ENCODE results near the gene KANSL2.

Gene KANSL2

DNA sequence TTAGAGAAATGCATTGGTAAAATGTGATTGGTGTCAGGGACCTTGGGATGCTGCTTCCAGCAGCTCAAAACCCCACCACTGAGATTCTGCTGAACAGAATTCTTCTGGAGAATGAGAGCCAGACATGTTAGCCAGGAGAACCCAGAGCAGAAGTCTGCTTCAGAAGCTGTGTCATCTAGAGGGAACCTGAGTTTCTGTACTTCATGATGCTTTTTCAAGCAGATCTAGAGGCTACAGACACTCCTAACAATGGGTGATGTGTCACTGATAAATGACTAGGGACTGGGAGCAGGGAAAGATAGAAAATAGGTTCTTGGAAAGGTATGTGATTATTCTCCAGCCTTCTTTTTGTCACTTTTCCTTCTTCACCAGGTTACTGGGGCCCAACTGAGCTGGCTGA, 41.6 kb downstream of the KANSL2 start:
- H3K27ac ChIP-seq (replicated peaks), result no peak overlapping the region
- no peak for DNase-seq (ENCODE audit: low read depth in 1 of 2, low spot score in 1 of 2)
- H3K4me3 ChIP-seq (replicated peaks; ENCODE audit: insufficient read depth, low read length), result no peak overlapping the region
- TF ChIP-seq REST (IDR thresholded peaks at IDR 0.05; ENCODE audit: insufficient replicate concordance, low read depth) (no peak), SPI1 (IDR thresholded peaks at IDR 0.05; ENCODE audit: borderline replicate concordance, low read depth) (no peak), POLR2AphosphoS5 (IDR thresholded peaks at IDR 0.05; ENCODE audit: low read depth) (no peak)
- no peaks in the 10 kb centered on the region for H3K27me3 ChIP-seq (ENCODE audit: insufficient read depth, poor library complexity, severe bottlenecking)

- no peak for DNase-seq (ENCODE audit: low read depth in 1 of 2, low spot score in 1 of 2)
- H3K4me3 ChIP-seq (replicated peaks; ENCODE audit: insufficient read depth, low read length), result no peak overlapping the region
- H3K27me3 ChIP-seq (ENCODE audit: insufficient read depth, poor library complexity, severe bottlenecking), result no peaks in the 10 kb centered on the region
- no peak overlapping the region for H3K27ac ChIP-seq (replicated peaks)
- TF ChIP-seq, protein P1, sequence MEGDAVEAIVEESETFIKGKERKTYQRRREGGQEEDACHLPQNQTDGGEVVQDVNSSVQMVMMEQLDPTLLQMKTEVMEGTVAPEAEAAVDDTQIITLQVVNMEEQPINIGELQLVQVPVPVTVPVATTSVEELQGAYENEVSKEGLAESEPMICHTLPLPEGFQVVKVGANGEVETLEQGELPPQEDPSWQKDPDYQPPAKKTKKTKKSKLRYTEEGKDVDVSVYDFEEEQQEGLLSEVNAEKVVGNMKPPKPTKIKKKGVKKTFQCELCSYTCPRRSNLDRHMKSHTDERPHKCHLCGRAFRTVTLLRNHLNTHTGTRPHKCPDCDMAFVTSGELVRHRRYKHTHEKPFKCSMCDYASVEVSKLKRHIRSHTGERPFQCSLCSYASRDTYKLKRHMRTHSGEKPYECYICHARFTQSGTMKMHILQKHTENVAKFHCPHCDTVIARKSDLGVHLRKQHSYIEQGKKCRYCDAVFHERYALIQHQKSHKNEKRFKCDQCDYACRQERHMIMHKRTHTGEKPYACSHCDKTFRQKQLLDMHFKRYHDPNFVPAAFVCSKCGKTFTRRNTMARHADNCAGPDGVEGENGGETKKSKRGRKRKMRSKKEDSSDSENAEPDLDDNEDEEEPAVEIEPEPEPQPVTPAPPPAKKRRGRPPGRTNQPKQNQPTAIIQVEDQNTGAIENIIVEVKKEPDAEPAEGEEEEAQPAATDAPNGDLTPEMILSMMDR (IDR thresholded peaks at IDR 0.05; ENCODE audit: insufficient read depth, low read length), result no peak
- no peak for TF ChIP-seq POLR2AphosphoS5 (IDR thresholded peaks at IDR 0.05; ENCODE audit: low read depth)
Observed at GRCh38 chr12:48631071-48631470, 51.0 kb downstream of the KANSL2 start.

DNA sequence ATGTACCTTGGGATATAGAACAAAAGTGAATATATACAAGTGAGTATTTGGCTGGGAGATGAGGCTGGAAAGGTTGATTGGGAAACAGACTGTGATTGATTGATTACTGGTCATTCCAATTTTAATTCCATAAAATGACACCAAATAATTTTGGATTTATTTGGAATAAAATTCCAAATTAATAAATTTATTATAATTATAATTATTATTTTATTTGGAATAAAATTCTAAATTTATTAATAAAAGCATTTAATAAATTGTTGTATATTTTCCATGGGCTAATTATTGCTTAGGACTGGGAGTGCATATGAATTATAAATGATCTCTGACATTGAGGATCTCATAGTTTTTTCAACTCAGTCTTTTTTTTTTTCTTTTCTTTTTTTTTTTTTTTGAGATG, 51.7 kb downstream of the KANSL2 start:
- TF ChIP-seq POLR2AphosphoS5 (IDR thresholded peaks at IDR 0.05; ENCODE audit: low read depth) (no peak), SPI1 (IDR thresholded peaks at IDR 0.05; ENCODE audit: borderline replicate concordance, low read depth) (no peak), GABPA (IDR thresholded peaks at IDR 0.05; ENCODE audit: low read depth) (no peak), REST (IDR thresholded peaks at IDR 0.05; ENCODE audit: insufficient replicate concordance, low read depth) (no peak)
- TF ChIP-seq, protein P1 (IDR thresholded peaks at IDR 0.05; ENCODE audit: insufficient read depth, low read length), result no peak
- H3K27me3 ChIP-seq (ENCODE audit: insufficient read depth, poor library complexity, severe bottlenecking), result no peaks in the 10 kb centered on the region
- DNase-seq (ENCODE audit: low read depth in 1 of 2, low spot score in 1 of 2), result no peak
- no peak overlapping the region for H3K4me3 ChIP-seq (replicated peaks; ENCODE audit: insufficient read depth, low read length)
- no peak overlapping the region for H3K27ac ChIP-seq (replicated peaks)

DNA sequence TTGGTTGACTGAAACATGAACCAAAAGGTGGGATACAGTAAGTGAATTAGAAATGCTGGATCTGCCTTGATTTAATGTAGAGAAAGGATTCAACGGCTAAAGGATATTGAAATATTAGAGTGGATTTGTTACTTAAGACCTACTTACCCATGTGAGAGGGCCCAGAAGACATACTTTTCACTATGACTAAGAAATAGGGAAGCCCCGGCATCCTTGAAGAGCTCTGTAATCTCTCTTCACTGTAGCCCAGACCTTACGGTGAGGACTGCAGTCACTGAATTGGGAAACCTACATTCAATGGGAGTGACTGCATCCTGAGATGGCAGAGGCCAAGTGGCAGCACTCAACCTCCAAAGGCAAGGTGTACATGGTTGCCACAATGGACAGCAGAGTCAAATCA, 52.5 kb downstream of the KANSL2 start:
- no peak for TF ChIP-seq SPI1 (IDR thresholded peaks at IDR 0.05; ENCODE audit: borderline replicate concordance, low read depth)
- TF ChIP-seq POLR2AphosphoS5 (IDR thresholded peaks at IDR 0.05; ENCODE audit: low read depth), result no peak
- TF ChIP-seq REST (IDR thresholded peaks at IDR 0.05; ENCODE audit: insufficient replicate concordance, low read depth), result no peak
- TF ChIP-seq, protein P1 (IDR thresholded peaks at IDR 0.05; ENCODE audit: insufficient read depth, low read length), result no peak
- no peak for TF ChIP-seq GABPA (IDR thresholded peaks at IDR 0.05; ENCODE audit: low read depth)
- Histone ChIP-seq H3K27ac (replicated peaks) (no peak overlapping the region), H3K27me3 (ENCODE audit: insufficient read depth, poor library complexity, severe bottlenecking) (no peaks in the 10 kb centered on the region), H3K4me3 (replicated peaks; ENCODE audit: insufficient read depth, low read length) (no peak overlapping the region)
- DNase-seq (ENCODE audit: low read depth in 1 of 2, low spot score in 1 of 2), result no peak
